ENCODE data around the gene RASGEF1B. TPM values are rescaled to one million over a fixed set of nuclear protein-coding genes. Genes with fewer than 3 reads are reported as not detected.

RASGEF1B gene
- total and polyA plus RNA-seq, 2 experiments from 2014 or later = 2.8 to 5.2 TPM

DNA sequence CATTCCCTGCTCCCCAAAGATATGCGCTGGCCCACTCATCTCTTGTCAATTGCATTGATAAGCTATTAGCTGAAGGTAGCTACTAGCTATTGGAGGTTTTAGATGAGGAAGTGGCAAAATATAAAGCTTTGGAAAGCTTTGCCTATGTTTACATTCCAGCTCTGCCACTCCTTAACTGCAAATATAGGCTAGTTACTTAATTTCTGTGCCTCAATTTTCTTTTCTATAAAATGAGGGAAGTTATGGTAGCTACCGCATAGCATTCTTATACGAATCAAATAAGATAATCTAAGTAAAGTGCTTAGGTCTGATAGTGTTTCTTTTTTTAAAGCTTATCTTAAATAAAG is 47.7 kb upstream of the RASGEF1B start:
- TF ChIP-seq, protein P1, sequence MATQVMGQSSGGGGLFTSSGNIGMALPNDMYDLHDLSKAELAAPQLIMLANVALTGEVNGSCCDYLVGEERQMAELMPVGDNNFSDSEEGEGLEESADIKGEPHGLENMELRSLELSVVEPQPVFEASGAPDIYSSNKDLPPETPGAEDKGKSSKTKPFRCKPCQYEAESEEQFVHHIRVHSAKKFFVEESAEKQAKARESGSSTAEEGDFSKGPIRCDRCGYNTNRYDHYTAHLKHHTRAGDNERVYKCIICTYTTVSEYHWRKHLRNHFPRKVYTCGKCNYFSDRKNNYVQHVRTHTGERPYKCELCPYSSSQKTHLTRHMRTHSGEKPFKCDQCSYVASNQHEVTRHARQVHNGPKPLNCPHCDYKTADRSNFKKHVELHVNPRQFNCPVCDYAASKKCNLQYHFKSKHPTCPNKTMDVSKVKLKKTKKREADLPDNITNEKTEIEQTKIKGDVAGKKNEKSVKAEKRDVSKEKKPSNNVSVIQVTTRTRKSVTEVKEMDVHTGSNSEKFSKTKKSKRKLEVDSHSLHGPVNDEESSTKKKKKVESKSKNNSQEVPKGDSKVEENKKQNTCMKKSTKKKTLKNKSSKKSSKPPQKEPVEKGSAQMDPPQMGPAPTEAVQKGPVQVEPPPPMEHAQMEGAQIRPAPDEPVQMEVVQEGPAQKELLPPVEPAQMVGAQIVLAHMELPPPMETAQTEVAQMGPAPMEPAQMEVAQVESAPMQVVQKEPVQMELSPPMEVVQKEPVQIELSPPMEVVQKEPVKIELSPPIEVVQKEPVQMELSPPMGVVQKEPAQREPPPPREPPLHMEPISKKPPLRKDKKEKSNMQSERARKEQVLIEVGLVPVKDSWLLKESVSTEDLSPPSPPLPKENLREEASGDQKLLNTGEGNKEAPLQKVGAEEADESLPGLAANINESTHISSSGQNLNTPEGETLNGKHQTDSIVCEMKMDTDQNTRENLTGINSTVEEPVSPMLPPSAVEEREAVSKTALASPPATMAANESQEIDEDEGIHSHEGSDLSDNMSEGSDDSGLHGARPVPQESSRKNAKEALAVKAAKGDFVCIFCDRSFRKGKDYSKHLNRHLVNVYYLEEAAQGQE (IDR thresholded peaks at IDR 0.05; ENCODE audit: unreplicated experiment) = no peak
- TF ChIP-seq ZNF331 (CRISPR knock-in tag; IDR thresholded peaks at IDR 0.05; ENCODE audit: low read depth) (no peak), NANOG (IDR thresholded peaks at IDR 0.05; ENCODE audit: borderline replicate concordance) (no peak), ZNF462 (CRISPR knock-in tag; IDR thresholded peaks at IDR 0.05) (no peak), JUNB (IDR thresholded peaks at IDR 0.05; ENCODE audit: unreplicated experiment) (no peak), CREB1 (CRISPR knock-in tag; IDR thresholded peaks at IDR 0.05; ENCODE audit: low read depth) (no peak), CTCF (conservative IDR thresholded peaks at IDR 0.05; ENCODE audit: low read depth in 2 of 2) (no peak), EZH2phosphoT487 (IDR thresholded peaks at IDR 0.05; ENCODE audit: unreplicated experiment) (no peak), STAT1 (IDR thresholded peaks at IDR 0.05; ENCODE audit: unreplicated experiment) (no peak), EZH2 (IDR thresholded peaks at IDR 0.05; ENCODE audit: low read depth, unreplicated experiment) (no peak), ZNF114 (CRISPR knock-in tag; IDR thresholded peaks at IDR 0.05) (no peak), POLR2AphosphoS5 (IDR thresholded peaks at IDR 0.05; ENCODE audit: low read depth) (no peak)
- TF ChIP-seq, protein P2, sequence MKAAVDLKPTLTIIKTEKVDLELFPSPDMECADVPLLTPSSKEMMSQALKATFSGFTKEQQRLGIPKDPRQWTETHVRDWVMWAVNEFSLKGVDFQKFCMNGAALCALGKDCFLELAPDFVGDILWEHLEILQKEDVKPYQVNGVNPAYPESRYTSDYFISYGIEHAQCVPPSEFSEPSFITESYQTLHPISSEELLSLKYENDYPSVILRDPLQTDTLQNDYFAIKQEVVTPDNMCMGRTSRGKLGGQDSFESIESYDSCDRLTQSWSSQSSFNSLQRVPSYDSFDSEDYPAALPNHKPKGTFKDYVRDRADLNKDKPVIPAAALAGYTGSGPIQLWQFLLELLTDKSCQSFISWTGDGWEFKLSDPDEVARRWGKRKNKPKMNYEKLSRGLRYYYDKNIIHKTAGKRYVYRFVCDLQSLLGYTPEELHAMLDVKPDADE (IDR thresholded peaks at IDR 0.05) = no peak
- Mint-ChIP-seq H3K4me3 (no peak overlapping the region), H3K36me3 (ENCODE audit: low read depth) (no peaks in the 10 kb centered on the region), H3K9me3 (no peaks in the 10 kb centered on the region), H3K4me1 (peaks cover 17% of the 10 kb centered on the region), H3K27me3 (ENCODE audit: insufficient read depth, low read depth, poor library complexity) (no peaks in the 10 kb centered on the region), H3K27ac (no peak overlapping the region)
- H3K4me1 ChIP-seq (ENCODE audit: insufficient read depth) = peaks cover 18% of the 10 kb centered on the region
- no peak overlapping the region for H3K4me3 ChIP-seq
- no peaks in the 10 kb centered on the region for H3K79me2 ChIP-seq (replicated peaks; ENCODE audit: insufficient read depth)
- H3F3A ChIP-seq (replicated peaks; ENCODE audit: low read depth) = no peaks in the 10 kb centered on the region
- no peaks in the 10 kb centered on the region for H4K20me1 ChIP-seq (replicated peaks; ENCODE audit: insufficient read depth)
- DNase-seq (ENCODE audit: low spot score) = no peak
- no peaks in the 10 kb centered on the region for H3K27me3 ChIP-seq (ENCODE audit: insufficient read depth)
- H3K4me2 ChIP-seq = no peak overlapping the region
- H3K9me2 ChIP-seq (ENCODE audit: insufficient read depth) = no peaks in the 10 kb centered on the region
- ATAC-seq = no peak
- H3K36me3 ChIP-seq (ENCODE audit: insufficient read depth) = no peaks in the 10 kb centered on the region
- peak overlapping the region; percentile 20; the same call in 1 of the 2 replicates for H2AFZ ChIP-seq
- H3K27ac ChIP-seq (ENCODE audit: low read depth) = no peak overlapping the region

Data from GM23338 (cell line).